ENCODE results near the gene GTF2F2. TPM values are rescaled to one million over a fixed set of nuclear protein-coding genes. Genes with fewer than 3 reads are reported as not detected.

Gene GTF2F2
- polyA plus RNA-seq, 1 experiment = 44.3 TPM

DNA sequence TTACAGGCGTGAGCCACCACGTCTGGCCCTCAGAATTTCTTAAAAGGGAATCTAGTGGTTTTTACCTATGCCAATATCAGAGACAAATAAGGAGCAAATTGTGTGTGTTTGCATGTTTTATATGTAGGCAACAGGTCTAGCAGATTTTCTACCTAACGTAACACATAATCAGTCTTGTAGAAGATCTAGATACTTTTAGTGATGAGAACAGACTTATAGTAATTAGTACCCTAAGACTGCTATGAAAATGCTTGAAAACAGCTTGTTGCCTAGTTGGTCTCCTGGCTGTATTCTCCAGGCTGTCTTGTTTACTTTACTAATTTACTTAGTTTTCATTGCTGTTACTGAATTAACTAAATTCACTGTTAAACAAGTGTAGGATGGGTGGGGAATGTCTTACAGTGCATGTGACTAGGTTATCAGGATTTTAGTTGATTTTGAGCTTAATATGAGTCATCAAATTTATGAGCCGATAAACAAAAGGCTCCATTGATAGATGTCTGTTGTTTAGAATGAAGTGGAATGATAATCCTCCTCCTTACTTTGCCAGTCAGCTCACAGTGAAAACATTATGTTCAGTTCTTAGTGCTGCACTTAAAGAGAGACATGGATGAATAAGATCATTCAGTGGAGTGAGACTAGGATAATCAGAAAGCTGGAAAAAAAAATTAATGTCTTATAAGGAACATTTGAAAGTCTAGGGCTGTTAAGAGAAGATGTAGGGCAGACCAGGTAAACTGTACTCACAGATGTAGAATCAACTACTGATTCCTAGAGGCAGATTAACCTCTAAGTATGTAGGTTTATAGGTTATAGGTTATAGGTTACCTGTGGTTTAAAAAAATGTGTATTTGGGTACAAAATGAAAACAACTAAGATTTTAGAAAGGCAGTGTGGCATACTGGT is 22.4 kb downstream of the GTF2F2 start:
- POLR2A ChIA-PET = no interaction called here
- Histone ChIP-seq H3K27me3 (ENCODE audit: control insufficient read depth, insufficient read depth, low read length) (no peaks in the 10 kb centered on the region), H3K9me3 (ENCODE audit: control insufficient read depth, insufficient read depth, low read length) (no peaks in the 10 kb centered on the region), H3K27ac (ENCODE audit: low read depth, low read length) (no peak overlapping the region), H3K4me3 (ENCODE audit: low read depth, low read length) (no peak overlapping the region)
- no peak for DNase-seq (ENCODE audit: low read depth, low spot score)
- no peak for TF ChIP-seq CTCF (IDR thresholded peaks at IDR 0.05; ENCODE audit: low read depth, low read length)
- CTCF ChIA-PET = interaction anchor here (1.1 to 1.7 kb wide), 2 partner anchors 96 to 139 kb away, joined by 4 to 6 read pairs; no protein-coding TSS in a partner anchor

DNA sequence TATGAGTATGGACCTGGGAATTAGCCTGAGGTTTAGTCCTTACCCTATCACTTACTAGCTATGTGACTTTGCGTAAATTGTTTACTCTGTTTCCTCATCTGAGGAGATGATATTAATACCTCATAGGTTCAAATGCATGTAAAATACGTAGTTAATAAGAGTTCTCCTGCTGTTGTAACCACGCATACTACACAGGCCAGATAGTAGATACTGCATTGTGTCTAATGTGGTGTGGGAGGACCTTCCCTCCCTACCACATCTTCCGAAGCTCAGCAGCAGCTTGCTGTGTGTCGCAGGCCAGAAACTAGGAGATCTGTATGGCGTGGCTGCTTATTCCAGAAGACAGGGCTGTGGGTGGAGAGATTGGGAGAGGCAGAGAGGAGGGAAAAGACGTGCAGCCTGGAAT is 23.0 kb downstream of the GTF2F2 start:
- Histone ChIP-seq H3K4me3 (ENCODE audit: low read depth, low read length) (no peak overlapping the region), H3K27me3 (ENCODE audit: control insufficient read depth, insufficient read depth, low read length) (no peaks in the 10 kb centered on the region), H3K27ac (ENCODE audit: low read depth, low read length) (peak overlapping the region; percentile 76), H3K9me3 (ENCODE audit: control insufficient read depth, insufficient read depth, low read length) (no peaks in the 10 kb centered on the region)
- POLR2A ChIA-PET = no interaction called here
- DNase-seq (ENCODE audit: low read depth, low spot score) = peak; percentile 41
- CTCF ChIA-PET = interaction anchor here (1.0 to 1.7 kb wide), 3 partner anchors 96 to 164 kb away, joined by 3 to 6 read pairs (median 4); no protein-coding TSS in a partner anchor
- no peak for TF ChIP-seq CTCF (IDR thresholded peaks at IDR 0.05; ENCODE audit: low read depth, low read length)

- ChIA-PET CTCF (interaction anchor here (0.6 kb wide), 1 partner anchor 160 kb away, joined by 3 read pairs; no protein-coding TSS in a partner anchor), POLR2A (no interaction called here)
- H3K9me3 ChIP-seq (ENCODE audit: control insufficient read depth, insufficient read depth, low read length) = no peaks in the 10 kb centered on the region
- DNase-seq (ENCODE audit: low read depth, low spot score) = no peak
- H3K27ac ChIP-seq (ENCODE audit: low read depth, low read length) = no peak overlapping the region
- TF ChIP-seq CTCF (IDR thresholded peaks at IDR 0.05; ENCODE audit: low read depth, low read length) = no peak
- H3K4me3 ChIP-seq (ENCODE audit: low read depth, low read length) = no peak overlapping the region
- H3K27me3 ChIP-seq (ENCODE audit: control insufficient read depth, insufficient read depth, low read length) = no peaks in the 10 kb centered on the region
Measured at GRCh38 chr13:45149964-45150363, 29.7 kb downstream of the GTF2F2 start.

GRCh38 chr13:45156565-45157361 is 36.5 kb downstream of the GTF2F2 start:
- TF ChIP-seq CTCF (IDR thresholded peaks at IDR 0.05; ENCODE audit: low read depth, low read length) = no peak
- Histone ChIP-seq H3K27me3 (ENCODE audit: control insufficient read depth, insufficient read depth, low read length) (no peaks in the 10 kb centered on the region), H3K27ac (ENCODE audit: low read depth, low read length) (no peak overlapping the region), H3K4me3 (ENCODE audit: low read depth, low read length) (no peak overlapping the region), H3K9me3 (ENCODE audit: control insufficient read depth, insufficient read depth, low read length) (no peaks in the 10 kb centered on the region)
- DNase-seq (ENCODE audit: low read depth, low spot score) = no peak
- POLR2A ChIA-PET = no interaction called here
- CTCF ChIA-PET = interaction anchor here (0.6 to 1.6 kb wide), 2 partner anchors 110 to 167 kb away, joined by 3 to 4 read pairs; no protein-coding TSS in a partner anchor
